A549 (cell line): ENCODE results near the gene SCAANT1. TPM values are rescaled to one million over a fixed set of nuclear protein-coding genes. Genes with fewer than 3 reads are reported as not detected.

Experiments
- ATAC-seq, 2 experiments: fragments of 200-7000 bp in 1 of 2; fragments of >200 bp in 1 of 2; cut with Nextera tagmentation in 1 of 2; cut with Tn5 transposase in 1 of 2; 3 replicates each; pipeline versions ENCODE4 v1.8.0 to v1.9.1; 2018 to 2020; ENCODE audit warnings: mild to moderate bottlenecking in 1 of 2, moderate library complexity in 1 of 2
- CTCF ChIA-PET: fragments of 300-600 bp; sonication (Branson Sonifier 250); formaldehyde crosslinking; extraction: SDS; loops from one replicate; lab custom pipeline; 2021; ENCODE audit warnings: antibody characterized with exemption, inconsistent platforms; lab: Yijun Ruan, JAX
- POLR2A ChIA-PET: fragments of 350-600 bp; formaldehyde crosslinking; extraction: SDS; loops from one replicate; lab custom pipeline; 2021; ENCODE audit warnings: antibody characterized with exemption, inconsistent platforms; lab: Yijun Ruan, JAX
- DNase-seq, 2 experiments: peaks; one replicate each; pipeline versions ENCODE4 v3.0.0 to v3.0.0-alpha.2; 2011 to 2016; ENCODE audit warnings: low read depth in 1 of 2, low spot score in 1 of 2
- FAIRE-seq: peaks from 2 replicates; lab custom pipeline; 2011; peaks lifted over from hg19 to GRCh38; lab: Jason Lieb, UNC
- H3K27ac ChIP-seq, 2 experiments: fragments of >200 bp; sonication (Bioruptor Twin); formaldehyde crosslinking; 3 replicates each; pipeline ENCODE4 v1.5.1; 2016 to 2017
- H3K4me1 ChIP-seq: fragments of >200 bp; sonication (Bioruptor Twin); formaldehyde crosslinking; 3 replicates; pipeline ENCODE4 v1.6.1; 2016
- H3K4me2 ChIP-seq: fragments of >200 bp; sonication (Bioruptor Twin); formaldehyde crosslinking; 3 replicates; pipeline ENCODE4 v1.6.1; 2016
- H3K4me3 ChIP-seq: fragments of >200 bp; sonication (Bioruptor Twin); formaldehyde crosslinking; 3 replicates; pipeline ENCODE4 v1.5.1; 2016
- H3K9me3 ChIP-seq: fragments of >200 bp; sonication (Bioruptor Twin); formaldehyde crosslinking; 3 replicates; pipeline ENCODE4 v1.6.1; 2016
- BHLHE40 ChIP-seq: IDR thresholded peaks from 2 replicates; pipeline ENCODE4 v1.6.1; 2012; ENCODE audit warnings: low read depth, low read length, inconsistent platforms
- CBX2 ChIP-seq: fragments of 200-600 bp; sonication (generic); IDR thresholded peaks from 2 replicates; pipeline ENCODE4 v1.6.1; 2016; ENCODE audit warnings: low read depth, mild to moderate bottlenecking, borderline replicate concordance
- EHF ChIP-seq: fragments of 250-450 bp; sonication (Bioruptor Pico); IDR thresholded peaks from 2 replicates; pipeline ENCODE4 v1.5.0; 2020; ENCODE audit warnings: mild to moderate bottlenecking
- FOSB ChIP-seq: fragments of 250-450 bp; sonication (Bioruptor Pico); IDR thresholded peaks from 2 replicates; pipeline ENCODE4 v1.5.0; 2020; ENCODE audit warnings: mild to moderate bottlenecking, moderate library complexity
- HDAC2 ChIP-seq: fragments of 200-600 bp; sonication (generic); IDR thresholded peaks from 2 replicates; pipeline ENCODE4 v1.6.1; 2016
- HOXB13 ChIP-seq: fragments of 250-450 bp; sonication (Bioruptor Pico); IDR thresholded peaks from 2 replicates; pipeline ENCODE4 v1.5.0; 2020; ENCODE audit warnings: low read depth, mild to moderate bottlenecking, moderate library complexity
- JUN ChIP-seq, 2 experiments: fragments of >200 bp; sonication (Bioruptor Twin); formaldehyde crosslinking; IDR thresholded peaks; 2 replicates in 1 of 2; 3 replicates in 1 of 2; pipeline ENCODE4 v1.6.1; 2016 to 2017
- JUNB ChIP-seq: fragments of >200 bp; sonication (Bioruptor Twin); formaldehyde crosslinking; IDR thresholded peaks from 2 replicates; pipeline ENCODE4 v1.6.1; 2016
- KDM1A ChIP-seq: fragments of 200-600 bp; sonication (generic); IDR thresholded peaks from 2 replicates; pipeline ENCODE4 v1.6.1; 2016; ENCODE audit warnings: low read depth, mild to moderate bottlenecking
- MAZ ChIP-seq: fragments of 150-350 bp; IDR thresholded peaks from 2 replicates; pipeline ENCODE4 v1.6.1; 2014; ENCODE audit warnings: antibody characterized with exemption, low read depth, low read length, borderline replicate concordance
- NFE2L2 ChIP-seq: fragments of 150-350 bp; conservative IDR thresholded peaks from 2 replicates; pipeline ENCODE4 v1.6.1; 2014; ENCODE audit warnings: low read length
- NPAS2 ChIP-seq: fragments of 250-450 bp; sonication (Bioruptor Pico); IDR thresholded peaks from 2 replicates; pipeline ENCODE4 v1.8.0; 2022; ENCODE audit warnings: mild to moderate bottlenecking, moderate library complexity, borderline replicate concordance
- NR3C1 ChIP-seq: fragments of >200 bp; sonication (Bioruptor Twin); formaldehyde crosslinking; IDR thresholded peaks from 3 replicates; pipeline ENCODE4 v1.6.1; 2017
- RAD21 ChIP-seq, 2 experiments: fragments of >200 bp in 1 of 2; sonication (Bioruptor Twin) in 1 of 2; formaldehyde crosslinking in 1 of 2; IDR thresholded peaks in 1 of 2; conservative IDR thresholded peaks in 1 of 2; 2 replicates in 1 of 2; 3 replicates in 1 of 2; pipeline ENCODE4 v1.6.1; 2012 to 2018; ENCODE audit warnings: inconsistent platforms in 1 of 2
- RCOR1 ChIP-seq: fragments of 150-350 bp; IDR thresholded peaks from 2 replicates; pipeline ENCODE4 v1.6.1; 2014; ENCODE audit warnings: antibody characterized with exemption, low read length, low read depth
- RFX5 ChIP-seq: fragments of 450-650 bp; IDR thresholded peaks from 2 replicates; pipeline ENCODE4 v1.7.1; 2014; ENCODE audit warnings: antibody characterized with exemption, mild to moderate bottlenecking, moderate library complexity
- RNF2 ChIP-seq: fragments of 200-600 bp; sonication (generic); IDR thresholded peaks from 2 replicates; pipeline ENCODE4 v1.6.1; 2016; ENCODE audit warnings: low read depth, mild to moderate bottlenecking, antibody characterized with exemption, moderate library complexity, borderline replicate concordance
- SREBF2 ChIP-seq: fragments of 450-650 bp; IDR thresholded peaks from 2 replicates; pipeline ENCODE4 v1.6.1; 2014; ENCODE audit warnings: mild to moderate bottlenecking, moderate library complexity
- ZC3H11A ChIP-seq: fragments of 450-650 bp; IDR thresholded peaks from 2 replicates; pipeline ENCODE4 v1.6.1; 2014; ENCODE audit warnings: antibody characterized with exemption, mild to moderate bottlenecking
- ZSCAN20 ChIP-seq: fragments of 250-450 bp; sonication (Bioruptor Pico); IDR thresholded peaks from 2 replicates; pipeline ENCODE4 v1.8.0; 2022; ENCODE audit warnings: mild to moderate bottlenecking, moderate library complexity
- WGBS: methylation state at CpG from one replicate; pipeline ENCODE4 v1.1.6; 2017; ENCODE audit errors: missing lambda C conversion rate; 5-methylcytosine and 5-hydroxymethylcytosine counted together
- polyA plus RNA-seq, 4 experiments: library from polyadenylated mRNA; depleted of rRNA in 3 of 4; stranded (reverse); fragments of >200 nt; fragmentation: RNase III in 1 of 4; extraction: RNeasy Plus Mini Kit Qiagen cat#74134 plus additional on column Dnase treatment in 1 of 4; gene quantifications; 2 replicates in 3 of 4; 3 replicates in 1 of 4; pipeline ENCODE4 v1.2.3, GENCODE V29; 2011 to 2017
- TF ChIP-seq, protein P1 (sequence below): fragments of >200 bp; sonication (Bioruptor Twin); formaldehyde crosslinking; IDR thresholded peaks from 3 replicates; pipeline ENCODE4 v1.6.1; 2016
- TF ChIP-seq, protein P2 (sequence below): fragments of 450-650 bp; IDR thresholded peaks from 2 replicates; pipeline ENCODE4 v1.6.1; 2014; ENCODE audit warnings: antibody characterized with exemption
- TF ChIP-seq, protein P3 (sequence below): fragments of >200 bp; sonication (Bioruptor Twin); formaldehyde crosslinking; IDR thresholded peaks from 2 replicates; pipeline ENCODE4 v1.6.1; 2016
- TF ChIP-seq, protein P4 (sequence below): IDR thresholded peaks from 2 replicates; pipeline ENCODE4 v1.6.1; 2012
- TF ChIP-seq, protein P5 (sequence below): fragments of 150-350 bp; IDR thresholded peaks from 2 replicates; pipeline ENCODE4 v1.6.1; 2014; ENCODE audit warnings: low read depth, mild to moderate bottlenecking, low read length

SCAANT1 gene
- polyA plus RNA-seq, 2 of the 4 experiments (the other 2 are of a cell fraction) = not detected

DNA sequence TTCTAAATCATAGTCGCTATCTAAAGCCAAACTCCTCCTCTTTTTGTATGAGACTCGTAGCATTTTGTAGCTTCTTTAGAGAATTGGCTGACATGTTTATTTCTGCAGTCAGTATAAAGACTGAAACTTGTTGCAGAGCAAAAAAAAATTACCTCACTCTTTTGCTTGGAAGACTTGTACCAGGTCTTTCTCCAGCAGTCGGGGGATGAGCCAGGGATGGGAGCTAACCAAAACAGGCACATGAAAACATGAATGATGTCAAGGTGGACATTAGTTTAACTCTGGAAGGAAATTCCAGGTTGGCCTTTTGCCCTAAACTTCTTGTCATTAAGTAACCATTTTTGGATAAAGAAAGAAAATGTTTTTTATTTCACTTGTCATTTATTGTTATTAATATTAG, 47.0 kb upstream of the SCAANT1 start:
- CTCF ChIA-PET = no interaction called here

DNA sequence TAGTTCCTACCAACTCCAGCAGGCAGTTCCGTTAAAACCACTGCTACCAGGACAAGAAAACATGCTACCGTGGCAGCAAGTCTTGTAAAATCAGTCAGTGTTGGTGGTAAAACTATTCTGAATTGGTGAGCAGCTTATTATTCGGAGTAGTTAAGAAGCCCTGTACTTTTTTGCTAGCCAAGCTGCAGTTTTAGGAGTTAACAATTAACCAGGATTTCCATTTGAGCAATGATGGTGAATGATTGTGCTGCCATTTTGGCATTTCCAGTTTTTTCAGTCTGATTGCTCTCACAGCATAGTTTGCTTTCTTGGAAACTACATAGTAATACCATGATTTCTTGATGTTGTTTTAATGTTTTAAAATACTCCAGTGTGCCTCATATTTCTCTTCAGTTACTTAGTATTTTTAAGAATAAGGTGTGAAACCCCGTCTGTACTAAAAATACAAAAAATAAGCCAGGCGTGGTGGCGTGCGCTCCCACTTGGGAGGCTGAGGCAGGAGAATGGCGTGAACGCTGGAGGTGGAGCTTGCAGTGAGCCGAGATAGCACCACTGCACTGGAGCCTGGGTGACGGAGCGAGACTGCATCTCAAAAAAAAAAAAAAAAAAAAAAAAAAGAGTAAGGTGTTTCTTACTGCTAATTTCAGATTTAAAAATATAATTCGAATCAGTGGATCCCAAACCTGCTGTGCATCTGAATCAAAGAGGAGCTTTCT, 43.8 kb upstream of the SCAANT1 start:
- POLR2A ChIA-PET = interaction anchor here (0.7 kb wide), 1 partner anchor 66 kb away, joined by 9 read pairs; no protein-coding TSS in a partner anchor
- Histone ChIP-seq H3K9me3 (no peaks in the 10 kb centered on the region), H3K4me3 (no peak overlapping the region), H3K4me1 (peaks cover 35% of the 10 kb centered on the region), H3K27ac (no peak overlapping the region), H3K4me2 (no peak overlapping the region)
- FAIRE-seq (no peak), DNase-seq (no peak), ATAC-seq (no peak)
- TF ChIP-seq NR3C1 (no peak), MAZ (no peak), JUNB (no peak), RNF2 (no peak), HOXB13 (CRISPR knock-in tag) (no peak), JUN (IDR thresholded peaks at IDR 0.05) (no peak), BHLHE40 (no peak)
- TF ChIP-seq, protein P1, sequence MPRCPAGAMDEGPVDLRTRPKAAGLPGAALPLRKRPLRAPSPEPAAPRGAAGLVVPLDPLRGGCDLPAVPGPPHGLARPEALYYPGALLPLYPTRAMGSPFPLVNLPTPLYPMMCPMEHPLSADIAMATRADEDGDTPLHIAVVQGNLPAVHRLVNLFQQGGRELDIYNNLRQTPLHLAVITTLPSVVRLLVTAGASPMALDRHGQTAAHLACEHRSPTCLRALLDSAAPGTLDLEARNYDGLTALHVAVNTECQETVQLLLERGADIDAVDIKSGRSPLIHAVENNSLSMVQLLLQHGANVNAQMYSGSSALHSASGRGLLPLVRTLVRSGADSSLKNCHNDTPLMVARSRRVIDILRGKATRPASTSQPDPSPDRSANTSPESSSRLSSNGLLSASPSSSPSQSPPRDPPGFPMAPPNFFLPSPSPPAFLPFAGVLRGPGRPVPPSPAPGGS = no peak
- TF ChIP-seq, protein P2, sequence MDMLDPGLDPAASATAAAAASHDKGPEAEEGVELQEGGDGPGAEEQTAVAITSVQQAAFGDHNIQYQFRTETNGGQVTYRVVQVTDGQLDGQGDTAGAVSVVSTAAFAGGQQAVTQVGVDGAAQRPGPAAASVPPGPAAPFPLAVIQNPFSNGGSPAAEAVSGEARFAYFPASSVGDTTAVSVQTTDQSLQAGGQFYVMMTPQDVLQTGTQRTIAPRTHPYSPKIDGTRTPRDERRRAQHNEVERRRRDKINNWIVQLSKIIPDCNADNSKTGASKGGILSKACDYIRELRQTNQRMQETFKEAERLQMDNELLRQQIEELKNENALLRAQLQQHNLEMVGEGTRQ = no peak
- TF ChIP-seq, protein P3, sequence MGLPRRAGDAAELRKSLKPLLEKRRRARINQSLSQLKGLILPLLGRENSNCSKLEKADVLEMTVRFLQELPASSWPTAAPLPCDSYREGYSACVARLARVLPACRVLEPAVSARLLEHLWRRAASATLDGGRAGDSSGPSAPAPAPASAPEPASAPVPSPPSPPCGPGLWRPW = no peak
- TF ChIP-seq, protein P4, sequence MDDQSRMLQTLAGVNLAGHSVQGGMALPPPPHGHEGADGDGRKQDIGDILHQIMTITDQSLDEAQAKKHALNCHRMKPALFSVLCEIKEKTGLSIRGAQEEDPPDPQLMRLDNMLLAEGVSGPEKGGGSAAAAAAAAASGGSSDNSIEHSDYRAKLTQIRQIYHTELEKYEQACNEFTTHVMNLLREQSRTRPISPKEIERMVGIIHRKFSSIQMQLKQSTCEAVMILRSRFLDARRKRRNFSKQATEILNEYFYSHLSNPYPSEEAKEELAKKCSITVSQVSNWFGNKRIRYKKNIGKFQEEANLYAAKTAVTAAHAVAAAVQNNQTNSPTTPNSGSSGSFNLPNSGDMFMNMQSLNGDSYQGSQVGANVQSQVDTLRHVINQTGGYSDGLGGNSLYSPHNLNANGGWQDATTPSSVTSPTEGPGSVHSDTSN = no peak
- TF ChIP-seq, protein P5, sequence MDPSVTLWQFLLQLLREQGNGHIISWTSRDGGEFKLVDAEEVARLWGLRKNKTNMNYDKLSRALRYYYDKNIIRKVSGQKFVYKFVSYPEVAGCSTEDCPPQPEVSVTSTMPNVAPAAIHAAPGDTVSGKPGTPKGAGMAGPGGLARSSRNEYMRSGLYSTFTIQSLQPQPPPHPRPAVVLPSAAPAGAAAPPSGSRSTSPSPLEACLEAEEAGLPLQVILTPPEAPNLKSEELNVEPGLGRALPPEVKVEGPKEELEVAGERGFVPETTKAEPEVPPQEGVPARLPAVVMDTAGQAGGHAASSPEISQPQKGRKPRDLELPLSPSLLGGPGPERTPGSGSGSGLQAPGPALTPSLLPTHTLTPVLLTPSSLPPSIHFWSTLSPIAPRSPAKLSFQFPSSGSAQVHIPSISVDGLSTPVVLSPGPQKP = no peak
- 84% methylated on average over 12 of the region's 13 CpGs for WGBS
- CTCF ChIA-PET = interaction anchor here (1.3 to 1.4 kb wide), 2 partner anchors 9 to 10 kb away, joined by 3 to 4 read pairs; no protein-coding TSS in a partner anchor

More for the DNA sequence above, 47.0 kb upstream of the SCAANT1 start:
- POLR2A ChIA-PET = no interaction called here
- H3K27ac ChIP-seq = no peak overlapping the region
- no peak for FAIRE-seq
- no peak for ATAC-seq
- WGBS = 82% methylated on average over 3 of the region's 3 CpGs
- DNase-seq = no peak
- H3K4me3 ChIP-seq = no peak overlapping the region
- peaks cover 28% of the 10 kb centered on the region for H3K4me1 ChIP-seq
- no peak for TF ChIP-seq FOSB (CRISPR knock-in tag)
- H3K4me2 ChIP-seq = no peak overlapping the region
- H3K9me3 ChIP-seq = no peaks in the 10 kb centered on the region

DNA sequence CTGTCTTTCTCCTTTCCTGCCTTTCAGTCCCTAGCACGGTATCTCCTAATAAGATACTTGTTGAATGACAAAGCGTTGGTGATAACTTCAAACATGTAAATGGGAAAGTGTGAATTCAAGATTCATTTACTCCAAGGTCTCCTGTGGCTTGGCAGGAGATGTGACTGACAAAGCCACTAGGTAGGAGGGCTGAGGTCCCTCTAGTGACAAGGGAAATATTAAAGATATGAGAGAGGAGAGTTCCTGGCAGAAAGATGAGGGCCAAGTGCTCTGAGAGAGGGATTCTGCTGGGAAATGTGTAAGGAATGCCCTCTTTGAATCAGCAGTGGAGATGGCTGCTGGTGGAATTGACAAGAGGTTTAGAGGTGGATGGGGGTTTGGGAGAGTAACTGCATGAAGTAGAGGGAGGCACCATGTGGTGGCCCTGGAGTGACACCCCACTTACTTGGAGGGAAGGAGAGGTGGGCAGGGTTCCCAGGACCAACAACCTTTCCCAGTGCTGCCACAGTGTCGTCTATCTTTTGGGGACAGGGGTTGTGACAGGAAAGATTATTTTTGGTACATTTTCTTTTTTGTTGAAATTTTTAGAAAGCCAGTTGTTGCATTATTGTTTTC, 43.0 kb upstream of the SCAANT1 start:
- ATAC-seq (no peak), FAIRE-seq (no peak), DNase-seq (no peak)
- Histone ChIP-seq H3K4me3 (no peak overlapping the region), H3K27ac (no peak overlapping the region), H3K9me3 (no peaks in the 10 kb centered on the region), H3K4me2 (no peak overlapping the region), H3K4me1 (peaks cover 33% of the 10 kb centered on the region)
- ChIA-PET POLR2A (no interaction called here), CTCF (no interaction called here)
- WGBS = 94% methylated on average over 3 of the region's 3 CpGs
- no peak for TF ChIP-seq SREBF2
- no peak for TF ChIP-seq HDAC2
- no peak for TF ChIP-seq NPAS2 (CRISPR knock-in tag)
- no peak for TF ChIP-seq HOXB13 (CRISPR knock-in tag)
- TF ChIP-seq ZSCAN20 (CRISPR knock-in tag) = no peak
- no peak for TF ChIP-seq NFE2L2
- TF ChIP-seq, protein P2 = no peak
- no peak for TF ChIP-seq EHF (CRISPR knock-in tag)
- TF ChIP-seq ZC3H11A = no peak
- TF ChIP-seq, protein P4 = no peak
- no peak for TF ChIP-seq KDM1A
- TF ChIP-seq RFX5 = no peak
- TF ChIP-seq RAD21 (conservative IDR thresholded peaks at IDR 0.05 in 1 of 2, IDR thresholded peaks at IDR 0.05 in 1 of 2) = no peak
- TF ChIP-seq NR3C1 = no peak
- no peak for TF ChIP-seq CBX2
- no peak for TF ChIP-seq RCOR1
